Thymus (tissue), 11 donors: ENCODE results near the gene ATRN. TPM values are rescaled to one million over a fixed set of nuclear protein-coding genes. Genes with fewer than 3 reads are reported as not detected.

Experiments used
- DNase-seq, 9 donors: peaks; one replicate each; pipeline ENCODE4 v3.0.0-alpha.2; 2013; ENCODE audit warnings: low spot score in 9 of 9, low read depth in 6 of 9, missing footprints in 1 of 9
- H3K27ac ChIP-seq, 2 donors: one replicate each; pipeline ENCODE4 v1.5.1; 2013; ENCODE audit warnings: control low read depth in 1 of 2, low read depth in 1 of 2, low read length in 1 of 2, mild to moderate bottlenecking in 1 of 2, moderate library complexity in 1 of 2
- H3K27me3 ChIP-seq, 2 donors: one replicate each; pipeline ENCODE4 v1.5.1; 2013; ENCODE audit warnings: low read length in 1 of 2; ENCODE audit not compliant: control insufficient read depth in 2 of 2, insufficient read depth in 1 of 2
- H3K36me3 ChIP-seq, 2 donors: one replicate each; pipeline ENCODE4 v1.5.1; 2013; ENCODE audit warnings: low read length in 1 of 2, mild to moderate bottlenecking in 1 of 2, moderate library complexity in 1 of 2; ENCODE audit not compliant: control insufficient read depth in 2 of 2, insufficient read depth in 2 of 2
- H3K4me1 ChIP-seq, 2 donors: one replicate each; pipeline ENCODE4 v1.5.1; 2013; ENCODE audit warnings: low read length in 2 of 2; ENCODE audit not compliant: control insufficient read depth in 2 of 2, insufficient read depth in 2 of 2
- H3K4me3 ChIP-seq, 2 donors: one replicate each; pipeline ENCODE4 v1.5.1; 2013; ENCODE audit warnings: low read length in 2 of 2, control low read depth in 1 of 2, mild to moderate bottlenecking in 1 of 2
- H3K9me3 ChIP-seq, 2 donors: one replicate each; pipeline ENCODE4 v1.5.1; 2013; ENCODE audit warnings: low read length in 1 of 2, mild to moderate bottlenecking in 1 of 2; ENCODE audit not compliant: control insufficient read depth in 2 of 2, insufficient read depth in 1 of 2
- WGBS: extraction: QIAGEN DNeasy Blood & Tissue Kit; methylation state at CpG from one replicate; pipeline ENCODE4 v1.1.7; 2013; 5-methylcytosine and 5-hydroxymethylcytosine counted together
- polyA plus RNA-seq: library from polyadenylated mRNA; stranded (reverse); fragments of 200-250 nt; gene quantifications from one replicate; pipeline ENCODE4 v1.2.3, GENCODE V29; 2013
- total RNA-seq: library from RNA; stranded (reverse); fragments of 120-200 nt; gene quantifications from one replicate; pipeline ENCODE4 v1.2.4, GENCODE V29; 2013
- donor health status: healthy.

ATRN gene
- total and polyA plus RNA-seq, 2 donors = 4.8 to 7.4 TPM

GRCh38 chr20:3434232-3434631, 36.6 kb upstream of the ATRN start:
- DNase-seq = no peak
- no peak overlapping the region for H3K27ac ChIP-seq
- peaks cover 0 to 7% of the 10 kb centered on the region in 2 donors for H3K27me3 ChIP-seq
- no peak overlapping the region for H3K4me3 ChIP-seq
- H3K4me1 ChIP-seq = peaks cover 0 to 3% of the 10 kb centered on the region in 2 donors
- no peaks in the 10 kb centered on the region for H3K9me3 ChIP-seq
- no peaks in the 10 kb centered on the region for H3K36me3 ChIP-seq
- 96% methylated on average over 6 of the region's 6 CpGs for WGBS

GRCh38 chr20:3436864-3437574, 33.8 kb upstream of the ATRN start:
- H3K27me3 ChIP-seq = no peaks in the 10 kb centered on the region
- H3K36me3 ChIP-seq = no peaks in the 10 kb centered on the region
- no peaks in the 10 kb centered on the region for H3K9me3 ChIP-seq
- WGBS = 95% methylated on average over 2 of the region's 2 CpGs
- no peak overlapping the region for H3K27ac ChIP-seq
- DNase-seq = no peak
- H3K4me1 ChIP-seq = no peaks in the 10 kb centered on the region
- no peak overlapping the region for H3K4me3 ChIP-seq

- Histone ChIP-seq H3K27ac (no peak overlapping the region), H3K36me3 (no peaks in the 10 kb centered on the region), H3K4me3 (no peak overlapping the region), H3K4me1 (no peaks in the 10 kb centered on the region), H3K27me3 (no peaks in the 10 kb centered on the region), H3K9me3 (no peaks in the 10 kb centered on the region)
- WGBS = 91% methylated on average over 8 of the region's 8 CpGs
- DNase-seq = no peak
Observed at GRCh38 chr20:3446779-3447178, 24.0 kb upstream of the ATRN start.

GRCh38 chr20:3447321-3447720, 23.5 kb upstream of the ATRN start:
- no peak for DNase-seq
- no peaks in the 10 kb centered on the region for H3K4me1 ChIP-seq
- no peak overlapping the region for H3K4me3 ChIP-seq
- WGBS = 88% methylated on average over 2 of the region's 2 CpGs
- no peaks in the 10 kb centered on the region for H3K27me3 ChIP-seq
- H3K27ac ChIP-seq = no peak overlapping the region
- no peaks in the 10 kb centered on the region for H3K9me3 ChIP-seq
- no peaks in the 10 kb centered on the region for H3K36me3 ChIP-seq

- no peak overlapping the region for H3K4me3 ChIP-seq
- WGBS = 95% methylated on average over 1 of the region's 1 CpG
- no peaks in the 10 kb centered on the region for H3K36me3 ChIP-seq
- no peaks in the 10 kb centered on the region for H3K9me3 ChIP-seq
- H3K27me3 ChIP-seq = no peaks in the 10 kb centered on the region
- no peaks in the 10 kb centered on the region for H3K4me1 ChIP-seq
- no peak for DNase-seq
- H3K27ac ChIP-seq = no peak overlapping the region
Observed at GRCh38 chr20:3449319-3449718, 21.5 kb upstream of the ATRN start.

GRCh38 chr20:3452136-3452535, 18.7 kb upstream of the ATRN start:
- no peak overlapping the region for H3K4me3 ChIP-seq
- H3K27me3 ChIP-seq = peaks cover 0 to 2% of the 10 kb centered on the region in 2 donors
- DNase-seq = no peak
- WGBS = 98% methylated on average over 2 of the region's 2 CpGs
- no peak overlapping the region for H3K27ac ChIP-seq
- H3K9me3 ChIP-seq = no peaks in the 10 kb centered on the region
- H3K4me1 ChIP-seq = no peaks in the 10 kb centered on the region
- no peaks in the 10 kb centered on the region for H3K36me3 ChIP-seq

GRCh38 chr20:3452690-3453089, 18.1 kb upstream of the ATRN start:
- H3K9me3 ChIP-seq = no peaks in the 10 kb centered on the region
- no peak overlapping the region for H3K4me3 ChIP-seq
- 86% methylated on average over 4 of the region's 4 CpGs for WGBS
- DNase-seq = no peak
- H3K4me1 ChIP-seq = no peaks in the 10 kb centered on the region
- H3K27me3 ChIP-seq = peaks cover 0 to 2% of the 10 kb centered on the region in 2 donors
- no peak overlapping the region for H3K27ac ChIP-seq
- no peaks in the 10 kb centered on the region for H3K36me3 ChIP-seq

GRCh38 chr20:3454831-3455230, 16.0 kb upstream of the ATRN start:
- Histone ChIP-seq H3K9me3 (no peaks in the 10 kb centered on the region), H3K4me1 (no peaks in the 10 kb centered on the region), H3K27ac (no peak overlapping the region), H3K27me3 (peaks cover 0 to 2% of the 10 kb centered on the region in 2 donors), H3K4me3 (no peak overlapping the region), H3K36me3 (no peaks in the 10 kb centered on the region)
- no peak for DNase-seq
- 77% methylated on average over 5 of the region's 5 CpGs for WGBS

GRCh38 chr20:3456648-3457047, 14.2 kb upstream of the ATRN start:
- no peaks in the 10 kb centered on the region for H3K36me3 ChIP-seq
- no peaks in the 10 kb centered on the region for H3K9me3 ChIP-seq
- H3K27me3 ChIP-seq = peaks cover 0 to 2% of the 10 kb centered on the region in 2 donors
- H3K27ac ChIP-seq = no peak overlapping the region
- no peaks in the 10 kb centered on the region for H3K4me1 ChIP-seq
- DNase-seq = no peak
- H3K4me3 ChIP-seq = no peak overlapping the region
- WGBS = 88% methylated on average over 4 of the region's 4 CpGs
